ENCODE data around the gene PACRG. TPM values are rescaled to one million over a fixed set of nuclear protein-coding genes. Genes with fewer than 3 reads are reported as not detected.

PACRG gene
- polyA plus RNA-seq, 1 donor from 2014 or later, result 16.6 TPM

DNA sequence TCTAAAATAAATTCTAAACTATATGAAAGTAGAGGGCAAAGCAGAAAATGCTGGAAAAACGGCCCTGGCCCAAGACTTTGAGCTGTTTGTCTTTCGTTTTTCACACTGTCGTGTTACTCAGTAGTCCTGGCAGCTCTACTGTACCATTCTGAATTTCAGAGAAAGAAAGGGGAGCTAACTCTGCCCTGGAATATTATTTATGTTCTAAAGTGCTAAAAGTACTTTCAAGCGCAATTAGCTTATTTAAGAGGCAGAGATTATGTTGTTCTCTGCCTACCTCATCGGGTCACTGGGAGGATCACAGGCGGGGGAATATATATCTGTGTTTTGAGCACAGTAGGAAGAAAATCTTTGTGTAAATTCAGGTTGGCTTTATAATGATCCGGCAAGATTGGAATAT, 534.3 kb downstream of the PACRG start:
- Histone ChIP-seq H3K27me3 (ENCODE audit: insufficient read depth, low read depth, low read length) (no peaks in the 10 kb centered on the region), H3K27ac (ENCODE audit: low read length) (no peak overlapping the region), H2AFZ (ENCODE audit: low read depth, low read length) (no peak overlapping the region), H3F3A (ENCODE audit: insufficient read depth, low read length, poor library complexity, severe bottlenecking) (no peaks in the 10 kb centered on the region), H3K9me3 (ENCODE audit: low read length) (no peaks in the 10 kb centered on the region), H3K36me3 (ENCODE audit: insufficient read depth, low read length) (no peaks in the 10 kb centered on the region), H3K4me3 (ENCODE audit: low read length) (no peak overlapping the region), H3K9me2 (ENCODE audit: insufficient read depth, low read length) (no peaks in the 10 kb centered on the region), H3K9ac (ENCODE audit: low read length) (no peak overlapping the region), H4K20me1 (ENCODE audit: insufficient read depth) (no peaks in the 10 kb centered on the region), H3K4me2 (ENCODE audit: low read length) (no peak overlapping the region), H3K79me2 (replicated peaks; ENCODE audit: insufficient read depth, low read length) (no peaks in the 10 kb centered on the region)
- TF ChIP-seq EP300 (conservative IDR thresholded peaks at IDR 0.05; ENCODE audit: poor library complexity, severe bottlenecking), result no peak
- TF ChIP-seq, protein P1, sequence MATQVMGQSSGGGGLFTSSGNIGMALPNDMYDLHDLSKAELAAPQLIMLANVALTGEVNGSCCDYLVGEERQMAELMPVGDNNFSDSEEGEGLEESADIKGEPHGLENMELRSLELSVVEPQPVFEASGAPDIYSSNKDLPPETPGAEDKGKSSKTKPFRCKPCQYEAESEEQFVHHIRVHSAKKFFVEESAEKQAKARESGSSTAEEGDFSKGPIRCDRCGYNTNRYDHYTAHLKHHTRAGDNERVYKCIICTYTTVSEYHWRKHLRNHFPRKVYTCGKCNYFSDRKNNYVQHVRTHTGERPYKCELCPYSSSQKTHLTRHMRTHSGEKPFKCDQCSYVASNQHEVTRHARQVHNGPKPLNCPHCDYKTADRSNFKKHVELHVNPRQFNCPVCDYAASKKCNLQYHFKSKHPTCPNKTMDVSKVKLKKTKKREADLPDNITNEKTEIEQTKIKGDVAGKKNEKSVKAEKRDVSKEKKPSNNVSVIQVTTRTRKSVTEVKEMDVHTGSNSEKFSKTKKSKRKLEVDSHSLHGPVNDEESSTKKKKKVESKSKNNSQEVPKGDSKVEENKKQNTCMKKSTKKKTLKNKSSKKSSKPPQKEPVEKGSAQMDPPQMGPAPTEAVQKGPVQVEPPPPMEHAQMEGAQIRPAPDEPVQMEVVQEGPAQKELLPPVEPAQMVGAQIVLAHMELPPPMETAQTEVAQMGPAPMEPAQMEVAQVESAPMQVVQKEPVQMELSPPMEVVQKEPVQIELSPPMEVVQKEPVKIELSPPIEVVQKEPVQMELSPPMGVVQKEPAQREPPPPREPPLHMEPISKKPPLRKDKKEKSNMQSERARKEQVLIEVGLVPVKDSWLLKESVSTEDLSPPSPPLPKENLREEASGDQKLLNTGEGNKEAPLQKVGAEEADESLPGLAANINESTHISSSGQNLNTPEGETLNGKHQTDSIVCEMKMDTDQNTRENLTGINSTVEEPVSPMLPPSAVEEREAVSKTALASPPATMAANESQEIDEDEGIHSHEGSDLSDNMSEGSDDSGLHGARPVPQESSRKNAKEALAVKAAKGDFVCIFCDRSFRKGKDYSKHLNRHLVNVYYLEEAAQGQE (IDR thresholded peaks at IDR 0.05; ENCODE audit: borderline replicate concordance), result no peak
- TF ChIP-seq RAD21 (conservative IDR thresholded peaks at IDR 0.05), result no peak
- TF ChIP-seq TAF1 (IDR thresholded peaks at IDR 0.05; ENCODE audit: low read depth), result no peak
- TF ChIP-seq MXI1 (conservative IDR thresholded peaks at IDR 0.05; ENCODE audit: poor library complexity, severe bottlenecking), result no peak
- no peak for TF ChIP-seq EZH2 (IDR thresholded peaks at IDR 0.05; ENCODE audit: borderline replicate concordance, insufficient read depth, low read length, poor library complexity, severe bottlenecking)
- TF ChIP-seq SMC3 (conservative IDR thresholded peaks at IDR 0.05; ENCODE audit: poor library complexity), result no peak
- no peak for TF ChIP-seq CTCF (IDR thresholded peaks at IDR 0.05; ENCODE audit: poor library complexity, severe bottlenecking)
- no peak for TF ChIP-seq POLR2AphosphoS5 (IDR thresholded peaks at IDR 0.05)

DNA sequence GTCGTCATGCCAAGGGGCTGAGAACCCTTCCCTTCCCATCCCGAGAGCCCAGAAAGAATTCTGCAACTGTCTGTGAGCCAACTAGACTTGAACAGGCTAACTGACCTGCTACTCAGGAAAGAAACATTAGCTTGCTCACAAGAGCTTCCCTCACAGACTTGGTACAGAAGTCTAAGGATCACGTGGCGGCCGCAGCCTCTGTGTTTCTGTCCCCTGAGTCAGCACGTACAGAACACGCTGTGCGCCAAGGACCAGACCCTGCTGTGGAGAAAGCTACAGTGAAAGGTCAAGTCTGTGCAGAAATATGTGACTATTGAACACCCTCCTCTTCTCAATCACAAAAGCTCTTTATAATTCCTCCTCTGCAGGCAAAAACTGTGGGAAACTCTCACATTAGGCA, 535.4 kb downstream of the PACRG start:
- Histone ChIP-seq H3F3A (ENCODE audit: insufficient read depth, low read length, poor library complexity, severe bottlenecking) (no peaks in the 10 kb centered on the region), H3K27ac (ENCODE audit: low read length) (no peak overlapping the region), H3K79me2 (replicated peaks; ENCODE audit: insufficient read depth, low read length) (no peaks in the 10 kb centered on the region), H3K27me3 (ENCODE audit: insufficient read depth, low read depth, low read length) (no peaks in the 10 kb centered on the region), H3K9ac (ENCODE audit: low read length) (no peak overlapping the region), H4K20me1 (ENCODE audit: insufficient read depth) (no peaks in the 10 kb centered on the region), H3K4me3 (ENCODE audit: low read length) (no peak overlapping the region), H3K9me2 (ENCODE audit: insufficient read depth, low read length) (no peaks in the 10 kb centered on the region), H3K36me3 (ENCODE audit: insufficient read depth, low read length) (no peaks in the 10 kb centered on the region), H3K9me3 (ENCODE audit: low read length) (no peaks in the 10 kb centered on the region), H3K4me2 (ENCODE audit: low read length) (no peak overlapping the region), H2AFZ (ENCODE audit: low read depth, low read length) (no peak overlapping the region)
- TF ChIP-seq EZH2 (IDR thresholded peaks at IDR 0.05; ENCODE audit: borderline replicate concordance, insufficient read depth, low read length, poor library complexity, severe bottlenecking), result no peak
- no peak for TF ChIP-seq POLR2AphosphoS5 (IDR thresholded peaks at IDR 0.05)
- TF ChIP-seq MXI1 (conservative IDR thresholded peaks at IDR 0.05; ENCODE audit: poor library complexity, severe bottlenecking), result no peak
- no peak for TF ChIP-seq CTCF (IDR thresholded peaks at IDR 0.05; ENCODE audit: poor library complexity, severe bottlenecking)
- TF ChIP-seq TAF1 (IDR thresholded peaks at IDR 0.05; ENCODE audit: low read depth), result no peak

All from neural cell (in vitro differentiated cells).